ENCODE results near the gene PLCB4.

DNA sequence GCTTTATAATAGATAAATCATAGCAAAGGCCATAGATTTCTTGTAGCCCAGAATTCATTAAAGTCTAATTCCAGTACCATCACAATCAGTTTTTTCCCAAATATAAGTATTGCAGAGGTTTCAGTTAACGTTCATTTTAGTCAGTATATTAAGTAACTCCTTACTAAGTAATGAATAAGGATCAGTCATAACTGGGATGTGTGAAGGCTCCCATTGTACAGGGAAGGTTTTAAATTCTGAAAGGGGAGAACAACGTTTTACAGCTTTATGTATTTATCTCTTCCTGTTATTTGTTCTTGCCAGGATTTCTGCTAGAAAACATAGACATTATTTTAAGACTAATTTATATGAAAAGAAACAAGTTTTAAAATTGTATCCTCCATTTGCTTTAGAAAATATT, 230.0 kb downstream of the PLCB4 start:
- TF ChIP-seq, protein P1, sequence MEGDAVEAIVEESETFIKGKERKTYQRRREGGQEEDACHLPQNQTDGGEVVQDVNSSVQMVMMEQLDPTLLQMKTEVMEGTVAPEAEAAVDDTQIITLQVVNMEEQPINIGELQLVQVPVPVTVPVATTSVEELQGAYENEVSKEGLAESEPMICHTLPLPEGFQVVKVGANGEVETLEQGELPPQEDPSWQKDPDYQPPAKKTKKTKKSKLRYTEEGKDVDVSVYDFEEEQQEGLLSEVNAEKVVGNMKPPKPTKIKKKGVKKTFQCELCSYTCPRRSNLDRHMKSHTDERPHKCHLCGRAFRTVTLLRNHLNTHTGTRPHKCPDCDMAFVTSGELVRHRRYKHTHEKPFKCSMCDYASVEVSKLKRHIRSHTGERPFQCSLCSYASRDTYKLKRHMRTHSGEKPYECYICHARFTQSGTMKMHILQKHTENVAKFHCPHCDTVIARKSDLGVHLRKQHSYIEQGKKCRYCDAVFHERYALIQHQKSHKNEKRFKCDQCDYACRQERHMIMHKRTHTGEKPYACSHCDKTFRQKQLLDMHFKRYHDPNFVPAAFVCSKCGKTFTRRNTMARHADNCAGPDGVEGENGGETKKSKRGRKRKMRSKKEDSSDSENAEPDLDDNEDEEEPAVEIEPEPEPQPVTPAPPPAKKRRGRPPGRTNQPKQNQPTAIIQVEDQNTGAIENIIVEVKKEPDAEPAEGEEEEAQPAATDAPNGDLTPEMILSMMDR (IDR thresholded peaks at IDR 0.05): no peak
- TF ChIP-seq POLR2AphosphoS5 (IDR thresholded peaks at IDR 0.05; ENCODE audit: insufficient read depth in 1 of 2, low read depth in 1 of 2) (no peak), POLR2A (IDR thresholded peaks at IDR 0.05) (no peak)

Measured in vagina (tissue), 2 donors.